Sigmoid colon (tissue), 3 donors: ENCODE measurements around the gene OASL.

Experiments
- CTCF ChIP-seq, 4 experiments: fragments of 450-650 bp in 3 of 4; fragments of 200-600 bp in 1 of 4; IDR thresholded peaks; one replicate each; pipeline ENCODE4 v1.5.1; 2016 to 2019; ENCODE audit warnings: antibody characterized with exemption in 4 of 4, mild to moderate bottlenecking in 3 of 4, moderate library complexity in 2 of 4
- POLR2A ChIP-seq, 2 donors: fragments of 450-650 bp; IDR thresholded peaks; one replicate each; pipeline ENCODE4 v1.6.1; 2016; ENCODE audit warnings: antibody characterized with exemption in 2 of 2, mild to moderate bottlenecking in 2 of 2, moderate library complexity in 2 of 2

DNA sequence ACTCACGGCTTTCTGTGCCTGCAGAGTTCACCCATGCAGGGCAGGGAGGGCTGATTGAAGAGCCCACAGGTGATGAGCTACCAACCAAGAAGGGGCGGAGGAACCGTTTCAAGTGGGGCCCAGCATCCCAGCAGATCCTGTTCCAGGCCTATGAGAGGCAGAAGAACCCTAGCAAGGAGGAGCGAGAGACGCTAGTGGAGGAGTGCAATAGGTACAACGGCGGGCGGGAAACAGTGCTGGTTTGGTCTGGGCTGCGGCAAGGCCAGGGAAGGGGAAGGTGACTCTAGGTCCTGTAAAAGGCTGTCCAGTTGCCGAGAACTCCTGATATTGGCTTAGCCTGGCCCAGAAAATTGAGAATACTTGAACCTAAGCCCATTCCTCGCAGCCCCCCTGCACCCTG is 45.5 kb downstream of the OASL start:
- no peak for TF ChIP-seq POLR2A (IDR thresholded peaks at IDR 0.05)
- TF ChIP-seq CTCF (IDR thresholded peaks at IDR 0.05), result no peak
